CD4-positive, alpha-beta T cell treated with Interleukin-15 for 4 hours (primary cell): ENCODE results near the gene SYT2.
A peak's percentile ranks its signal among the peaks of the same experiment; 100 is the strongest.

Experiments used
- DNase-seq: peaks from one replicate; pipeline ENCODE4 v3.0.0-alpha.2; 2020; ENCODE audit warnings: low spot score

SYT2 gene

GRCh38 chr1:202704601-202705000 is 5.7 kb downstream of the SYT2 start:
- no peak for DNase-seq

- no peak for DNase-seq
Measured at GRCh38 chr1:202703191-202703590, 7.1 kb downstream of the SYT2 start.

- no peak for DNase-seq
Measured at GRCh38 chr1:202702088-202702487, 8.2 kb downstream of the SYT2 start.

GRCh38 chr1:202701200-202701599 is 9.1 kb downstream of the SYT2 start:
- DNase-seq: no peak

- no peak for DNase-seq
Measured at GRCh38 chr1:202700061-202700460, 10.2 kb downstream of the SYT2 start.

- no peak for DNase-seq
Measured at GRCh38 chr1:202698276-202698675, 12.0 kb downstream of the SYT2 start.

GRCh38 chr1:202697038-202697437 is 13.2 kb downstream of the SYT2 start:
- no peak for DNase-seq

- no peak for DNase-seq
Measured at GRCh38 chr1:202694314-202694713, 15.9 kb downstream of the SYT2 start.

GRCh38 chr1:202692959-202693555 is 17.2 kb downstream of the SYT2 start:
- DNase-seq: peak; percentile 47

GRCh38 chr1:202691816-202692215 is 18.4 kb downstream of the SYT2 start:
- no peak for DNase-seq

- DNase-seq: no peak
Measured at GRCh38 chr1:202689493-202690342, 20.5 kb downstream of the SYT2 start.

- DNase-seq: no peak
Measured at GRCh38 chr1:202689082-202689481, 21.2 kb downstream of the SYT2 start.

GRCh38 chr1:202688401-202688800 is 21.9 kb downstream of the SYT2 start:
- DNase-seq: no peak

GRCh38 chr1:202687798-202688197 is 22.5 kb downstream of the SYT2 start:
- DNase-seq: no peak

GRCh38 chr1:202687370-202687769 is 22.9 kb downstream of the SYT2 start:
- DNase-seq: no peak

GRCh38 chr1:202685641-202686040 is 24.6 kb downstream of the SYT2 start:
- no peak for DNase-seq

GRCh38 chr1:202684716-202685115 is 25.5 kb downstream of the SYT2 start:
- DNase-seq: no peak

GRCh38 chr1:202683029-202683428 is 27.2 kb downstream of the SYT2 start:
- no peak for DNase-seq

GRCh38 chr1:202682477-202682876 is 27.8 kb downstream of the SYT2 start:
- DNase-seq: no peak

GRCh38 chr1:202681736-202682420 is 28.4 kb downstream of the SYT2 start:
- no peak for DNase-seq

- no peak for DNase-seq
Measured at GRCh38 chr1:202680586-202681352, 29.5 kb downstream of the SYT2 start.
